ENCODE measurements around the gene MPC1L.

Gene MPC1L

GRCh38 chrX:40632199-40632598, 9.0 kb downstream of the MPC1L start:
- DNase-seq, result no peak

- no peak for DNase-seq
Observed at GRCh38 chrX:40637687-40638086, 14.5 kb downstream of the MPC1L start.

- DNase-seq, result no peak
Observed at GRCh38 chrX:40644176-40644575, 20.9 kb downstream of the MPC1L start.

- peak; percentile 17 for DNase-seq
Observed at GRCh38 chrX:40644821-40645358, 21.7 kb downstream of the MPC1L start.

GRCh38 chrX:40646489-40647306, 23.5 kb downstream of the MPC1L start:
- DNase-seq, result no peak

GRCh38 chrX:40647307-40648197, 24.3 kb downstream of the MPC1L start, which contains the start of gene CXorf38:
Gene CXorf38, minus strand, starts transcription at chrX:40647561. Its CDS starts 41 bp downstream, at chrX:40647520.
- DNase-seq, result peak; percentile 87

- peak; percentile 34 for DNase-seq
Observed at GRCh38 chrX:40651620-40652223, 28.5 kb downstream of the MPC1L start.

- no peak for DNase-seq
Observed at GRCh38 chrX:40652664-40653063, 29.4 kb downstream of the MPC1L start.

- no peak for DNase-seq
Observed at GRCh38 chrX:40653535-40653934, 30.3 kb downstream of the MPC1L start.

- no peak for DNase-seq
Observed at GRCh38 chrX:40660381-40660780, 37.2 kb downstream of the MPC1L start.

- DNase-seq, result no peak
Observed at GRCh38 chrX:40661489-40661888, 38.3 kb downstream of the MPC1L start.

GRCh38 chrX:40663078-40663740, 40.0 kb downstream of the MPC1L start:
- DNase-seq, result no peak

GRCh38 chrX:40663880-40664630, 40.8 kb downstream of the MPC1L start:
- no peak for DNase-seq

- DNase-seq, result no peak
Observed at GRCh38 chrX:40671126-40671525, 47.9 kb downstream of the MPC1L start.

Measured in activated CD4-positive, alpha-beta T cell treated with anti-CD3 and anti-CD28 coated beads for 1 hour (primary cell).